MM.1S (cell line): ENCODE measurements around the gene B4GALNT1.
"Not testable (repeated sequence)": the region's sequence is repeated elsewhere in the genome, so short reads cannot be mapped to it uniquely, and the experiment has no call there.

Experiments used
- DNase-seq: peaks from one replicate; pipeline ENCODE4 v3.0.0-alpha.2; 2015
- H2AFZ ChIP-seq: fragments of 300-600 bp; sonication (generic); 2 replicates; pipeline ENCODE4 v1.6.0; 2016; ENCODE audit warnings: antibody characterized with exemption, low read length
- H3F3A ChIP-seq: fragments of 300-600 bp; sonication (generic); 2 replicates; pipeline ENCODE4 v1.6.1; 2016; ENCODE audit warnings: mild to moderate bottlenecking, antibody characterized with exemption, low read length, moderate library complexity, mixed read lengths; ENCODE audit not compliant: insufficient read depth
- H3K27ac ChIP-seq: fragments of 300-600 bp; sonication (generic); 2 replicates; pipeline ENCODE4 v1.5.1; 2016; ENCODE audit warnings: mild to moderate bottlenecking, low read length
- H3K27me3 ChIP-seq: fragments of 300-600 bp; sonication (generic); replicated peaks from 2 replicates; pipeline ENCODE4 v1.6.0; 2016; ENCODE audit warnings: low read length; ENCODE audit not compliant: insufficient read depth
- H3K36me3 ChIP-seq: fragments of 300-600 bp; sonication (generic); replicated peaks from 2 replicates; pipeline ENCODE4 v1.6.1; 2016; ENCODE audit warnings: mild to moderate bottlenecking, low read length, mixed read lengths; ENCODE audit not compliant: insufficient read depth
- H3K4me1 ChIP-seq: fragments of 300-600 bp; sonication (generic); 2 replicates; pipeline ENCODE4 v1.6.1; 2016; ENCODE audit warnings: low read length, mixed read lengths
- H3K4me2 ChIP-seq: fragments of 300-600 bp; sonication (generic); 2 replicates; pipeline ENCODE4 v1.6.0; 2016; ENCODE audit warnings: low read depth, low read length
- H3K4me3 ChIP-seq: fragments of 300-600 bp; sonication (generic); 2 replicates; pipeline ENCODE4 v1.5.1; 2016; ENCODE audit warnings: low read length, mixed read lengths
- H3K79me2 ChIP-seq: fragments of 300-600 bp; sonication (generic); 2 replicates; pipeline ENCODE4 v1.6.1; 2016; ENCODE audit warnings: mixed run types, low read length, mixed read lengths
- H3K9ac ChIP-seq: fragments of 300-600 bp; sonication (generic); 2 replicates; pipeline ENCODE4 v1.6.1; 2016; ENCODE audit warnings: low read length, mixed read lengths
- H3K9me2 ChIP-seq: fragments of 300-600 bp; sonication (generic); replicated peaks from 2 replicates; pipeline ENCODE4 v1.6.1; 2016; ENCODE audit warnings: mild to moderate bottlenecking, low read length, mixed read lengths; ENCODE audit not compliant: insufficient read depth
- H3K9me3 ChIP-seq: fragments of 300-600 bp; sonication (generic); replicated peaks from 2 replicates; pipeline ENCODE4 v1.6.1; 2016; ENCODE audit warnings: mild to moderate bottlenecking, low read length, mixed read lengths; ENCODE audit not compliant: insufficient read depth
- H4K20me1 ChIP-seq: fragments of 300-600 bp; sonication (generic); 2 replicates; pipeline ENCODE4 v1.6.1; 2016; ENCODE audit warnings: mild to moderate bottlenecking, low read length, moderate library complexity, mixed read lengths; ENCODE audit not compliant: insufficient read depth
- CTCF ChIP-seq: fragments of 300-600 bp; sonication (generic); IDR thresholded peaks from 2 replicates; pipeline ENCODE4 v1.5.1; 2016; ENCODE audit warnings: antibody characterized with exemption, low read length, mixed read lengths
- EZH2 ChIP-seq: fragments of 300-600 bp; sonication (generic); optimal IDR thresholded peaks from 2 replicates; pipeline ENCODE3; 2017; ENCODE audit warnings: low read depth, mild to moderate bottlenecking, antibody characterized with exemption, low read length, mixed read lengths
- EZH2phosphoT487 ChIP-seq: fragments of 300-600 bp; sonication (generic); IDR thresholded peaks from 2 replicates; pipeline ENCODE4 v1.6.1; 2018; ENCODE audit warnings: antibody characterized with exemption, low read length

The B4GALNT1 gene

DNA sequence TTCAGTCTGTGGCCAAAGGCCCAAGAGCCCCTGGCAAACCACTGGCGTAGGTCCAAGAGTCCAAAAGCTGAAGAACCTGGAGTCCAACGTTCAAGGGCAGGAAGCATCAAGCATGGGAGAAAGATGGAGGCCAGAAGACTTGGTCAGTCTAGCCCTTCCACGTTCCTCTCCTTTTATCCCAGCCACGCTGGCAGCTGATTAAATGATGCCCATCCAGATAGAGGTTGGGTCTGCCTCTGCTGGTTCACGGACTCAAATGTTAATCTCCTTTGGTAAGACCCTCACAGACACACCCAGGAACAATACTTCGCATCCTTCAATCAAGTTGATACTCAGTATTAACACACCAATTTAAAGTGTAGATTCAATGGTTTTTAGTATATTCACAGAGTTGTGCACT, 39.8 kb upstream of the B4GALNT1 start:
- no peaks in the 10 kb centered on the region for H3K4me1 ChIP-seq
- DNase-seq, result no peak
- no peak for TF ChIP-seq EZH2phosphoT487
- H3K27me3 ChIP-seq, result no peaks in the 10 kb centered on the region
- no peak overlapping the region for H3K9ac ChIP-seq
- no peaks in the 10 kb centered on the region for H3F3A ChIP-seq
- no peaks in the 10 kb centered on the region for H3K9me3 ChIP-seq
- no peaks in the 10 kb centered on the region for H4K20me1 ChIP-seq
- no peak overlapping the region for H3K27ac ChIP-seq
- H3K79me2 ChIP-seq, result no peaks in the 10 kb centered on the region
- H3K4me2 ChIP-seq, result no peak overlapping the region
- no peak overlapping the region for H3K4me3 ChIP-seq
- no peaks in the 10 kb centered on the region for H3K9me2 ChIP-seq
- no peaks in the 10 kb centered on the region for H3K36me3 ChIP-seq
- no peak overlapping the region for H2AFZ ChIP-seq

- H3K27me3 ChIP-seq, H4K20me1 ChIP-seq, H2AFZ ChIP-seq, H3K9ac ChIP-seq, H3K9me3 ChIP-seq, DNase-seq, H3K4me3 ChIP-seq, H3K4me2 ChIP-seq, H3K79me2 ChIP-seq, H3K9me2 ChIP-seq, H3K4me1 ChIP-seq, H3K27ac ChIP-seq, H3K36me3 ChIP-seq, H3F3A ChIP-seq: not testable (repeated sequence)
Observed at GRCh38 chr12:57671811-57672210, 38.8 kb upstream of the B4GALNT1 start.

DNA sequence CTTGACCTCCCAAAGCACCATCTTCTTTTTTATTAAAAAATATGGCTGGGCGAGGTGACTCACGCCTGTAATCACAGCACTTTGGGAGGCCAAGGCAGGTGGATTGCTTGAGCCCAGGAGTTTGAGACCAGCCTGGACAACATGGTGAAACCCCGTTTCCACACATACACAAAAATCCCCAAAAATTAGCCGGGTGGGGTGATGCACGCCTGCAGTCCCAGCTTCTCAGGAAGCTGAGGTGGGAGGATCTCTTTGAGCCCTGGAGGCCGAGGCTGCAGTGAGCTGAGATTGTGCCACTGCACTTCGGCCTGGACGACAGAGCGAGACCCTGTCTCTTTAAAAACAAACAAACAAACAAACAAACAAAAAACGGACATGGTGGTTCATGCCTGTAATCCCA, 36.7 kb upstream of the B4GALNT1 start:
- not testable (repeated sequence) for H3K79me2 ChIP-seq, H3K9me2 ChIP-seq, H3K4me3 ChIP-seq, DNase-seq, H3K9me3 ChIP-seq, H2AFZ ChIP-seq, H4K20me1 ChIP-seq, H3K27ac ChIP-seq, H3K4me2 ChIP-seq, H3F3A ChIP-seq, H3K27me3 ChIP-seq, H3K4me1 ChIP-seq, H3K9ac ChIP-seq, H3K36me3 ChIP-seq

DNA sequence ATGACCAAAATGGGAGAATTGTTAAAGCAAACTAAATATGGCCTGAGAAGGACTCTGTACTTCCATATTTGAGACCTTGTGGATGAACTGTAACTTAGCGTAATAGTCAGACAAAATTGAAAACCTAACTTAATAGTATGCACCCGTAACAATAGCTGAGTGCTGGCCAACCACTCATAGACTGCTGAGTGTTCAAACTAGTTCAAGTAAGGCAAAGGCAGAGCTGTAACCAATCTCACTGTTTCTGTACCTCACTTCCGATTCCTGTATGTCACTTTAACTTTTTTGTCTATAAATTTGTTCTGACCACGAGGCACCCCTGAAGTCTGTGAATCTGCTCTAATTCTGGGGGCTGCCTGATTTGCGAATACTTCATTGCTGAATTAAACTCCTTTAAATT, 33.9 kb upstream of the B4GALNT1 start:
- Histone ChIP-seq H3K9ac (no peak overlapping the region), H3K4me3 (no peak overlapping the region), H3K27me3 (no peaks in the 10 kb centered on the region), H3K9me2 (no peaks in the 10 kb centered on the region), H3K27ac (no peak overlapping the region), H3K4me1 (no peaks in the 10 kb centered on the region), H2AFZ (no peak overlapping the region), H4K20me1 (no peaks in the 10 kb centered on the region), H3F3A (no peaks in the 10 kb centered on the region), H3K9me3 (no peaks in the 10 kb centered on the region), H3K36me3 (no peaks in the 10 kb centered on the region), H3K79me2 (no peaks in the 10 kb centered on the region), H3K4me2 (no peak overlapping the region)
- no peak for DNase-seq
- TF ChIP-seq EZH2phosphoT487 (no peak), CTCF (no peak), EZH2 (no peak)

DNA sequence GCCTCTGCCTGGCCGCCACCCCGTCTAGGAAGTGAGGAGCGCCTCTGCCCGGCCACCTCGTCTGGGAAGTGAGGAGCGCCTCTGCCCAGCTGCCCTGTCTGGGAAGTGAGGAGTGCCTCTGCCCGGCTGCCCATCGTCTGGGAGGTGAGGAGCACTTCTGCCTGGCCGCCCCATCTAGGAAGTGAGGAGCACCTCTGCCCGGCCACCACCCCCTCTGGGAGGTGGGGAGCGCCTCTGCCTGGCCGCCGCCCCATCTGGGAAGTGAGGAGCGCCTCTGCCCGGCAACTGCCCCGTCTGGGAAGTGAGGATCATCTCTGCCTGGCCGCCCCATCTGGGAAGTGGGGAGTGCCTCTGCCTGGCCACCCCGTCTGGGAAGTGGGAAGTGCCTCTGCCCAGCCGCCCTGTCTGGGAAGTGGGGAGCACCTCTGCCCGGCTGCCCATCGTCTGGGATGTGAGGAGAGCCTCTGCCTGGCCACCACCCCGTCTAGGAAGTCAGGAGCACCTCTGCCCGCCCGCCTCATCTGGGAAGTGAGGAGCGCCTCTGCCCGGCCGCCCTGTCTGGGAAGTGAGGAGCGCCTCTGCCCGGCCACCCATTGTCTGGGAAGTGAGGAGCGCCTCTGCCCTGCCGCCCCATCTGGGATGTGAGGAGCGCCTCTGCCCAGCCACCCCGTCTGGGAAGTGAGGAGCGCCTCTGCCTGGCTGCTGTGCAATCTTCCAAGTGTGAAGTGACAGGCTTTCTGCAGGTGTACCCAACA, 32.2 kb upstream of the B4GALNT1 start:
- not testable (repeated sequence) for H3K4me3 ChIP-seq, DNase-seq, H3K4me1 ChIP-seq, H2AFZ ChIP-seq, H3K27ac ChIP-seq, H3K9me2 ChIP-seq, H3K4me2 ChIP-seq, H3K9ac ChIP-seq, H3K9me3 ChIP-seq, H3K79me2 ChIP-seq, H3K27me3 ChIP-seq, H3K36me3 ChIP-seq, H3F3A ChIP-seq, H4K20me1 ChIP-seq
